Natural killer cell (primary cell): ENCODE measurements around the gene SNURF. TPM values are rescaled to one million over a fixed set of nuclear protein-coding genes. Genes with fewer than 3 reads are reported as not detected.

Source experiments
- ATAC-seq, 3 donors: fragments of 150-1000 bp in 2 of 3; fragments of 200-7000 bp in 1 of 3; cut with Tn5 transposase; 1 replicate in 1 of 3; 2 replicates in 2 of 3; pipeline ENCODE4 v1.10.0; 2021; ENCODE audit warnings: mild to moderate bottlenecking in 2 of 3, moderate library complexity in 2 of 3
- DNase-seq, 2 donors: peaks; one replicate each; pipeline versions ENCODE4 v3.0.0 to v3.0.0-alpha.2; 2013 to 2021; ENCODE audit warnings: mixed read lengths in 1 of 2
- H3K27ac ChIP-seq: one replicate; pipeline ENCODE4 v1.5.1; 2013; ENCODE audit warnings: mild to moderate bottlenecking, low read length
- H3K27me3 ChIP-seq: one replicate; pipeline ENCODE4 v1.6.1; 2013; ENCODE audit warnings: low read length; ENCODE audit not compliant: control insufficient read depth, insufficient read depth
- H3K36me3 ChIP-seq: one replicate; pipeline ENCODE4 v1.6.1; 2013; ENCODE audit warnings: low read length; ENCODE audit not compliant: control insufficient read depth, insufficient read depth
- H3K4me1 ChIP-seq: one replicate; pipeline ENCODE4 v1.6.1; 2013; ENCODE audit warnings: low read length; ENCODE audit not compliant: control insufficient read depth, insufficient read depth
- H3K4me3 ChIP-seq: one replicate; pipeline ENCODE4 v1.5.1; 2013; ENCODE audit warnings: low read length
- H3K9me3 ChIP-seq: one replicate; pipeline ENCODE4 v1.6.1; 2013; ENCODE audit warnings: low read length; ENCODE audit not compliant: control insufficient read depth, insufficient read depth
- H3K27ac Mint-ChIP-seq, 2 donors: one replicate each; pipeline ENCODE4 v1.8.0; 2022; ENCODE audit warnings: mild to moderate bottlenecking in 2 of 2, mixed read lengths in 2 of 2, moderate library complexity in 1 of 2
- H3K27me3 Mint-ChIP-seq, 2 donors: one replicate each; pipeline ENCODE4 v1.8.0; 2022; ENCODE audit warnings: low read depth in 2 of 2, mixed read lengths in 2 of 2
- H3K36me3 Mint-ChIP-seq: one replicate; pipeline ENCODE4 v1.8.0; 2022; ENCODE audit warnings: mixed read lengths
- H3K4me1 Mint-ChIP-seq, 2 donors: one replicate each; pipeline ENCODE4 v1.8.0; 2022; ENCODE audit warnings: mixed read lengths in 2 of 2
- H3K4me3 Mint-ChIP-seq: one replicate; pipeline ENCODE4 v1.8.0; 2022; ENCODE audit warnings: mild to moderate bottlenecking, moderate library complexity, mixed read lengths
- H3K9me3 Mint-ChIP-seq, 2 donors: one replicate each; pipeline ENCODE4 v1.8.0; 2022; ENCODE audit warnings: mixed read lengths in 2 of 2
- CTCF ChIP-seq: fragments of 200-600 bp; IDR thresholded peaks from one replicate; pipeline ENCODE4 v1.8.0; 2022; ENCODE audit warnings: antibody characterized with exemption
- WGBS: methylation state at CpG from one replicate; pipeline ENCODE4 v1.1.7; 2013; ENCODE audit warnings: missing lambda C conversion rate; ENCODE audit not compliant: insufficient coverage; 5-methylcytosine and 5-hydroxymethylcytosine counted together
- intact Hi-C: fragments of 100-400 bp; cut with micrococcal nuclease; formaldehyde crosslinking; loops from one replicate; pipeline ENCODE4 v1.14.2; 2022
- total RNA-seq, 4 donors: library from RNA; stranded (reverse); fragments of 120-200 nt in 1 of 4; gene quantifications; one replicate each; pipeline versions ENCODE4 v1.2.3 to v1.2.4, GENCODE V29; 2013 to 2022

Gene SNURF
- total RNA-seq, 3 donors from 2014 or later (not counting 1 experiment from before 2014, with no cell fraction given), result 15.9 to 20.7 (median 19.6) TPM

- Mint-ChIP-seq H3K36me3 (no peaks in the 10 kb centered on the region), H3K9me3 (peaks cover 2 to 5% of the 10 kb centered on the region in 2 donors), H3K4me3 (no peak overlapping the region), H3K4me1 (no peaks in the 10 kb centered on the region), H3K27me3 (no peaks in the 10 kb centered on the region), H3K27ac (no peak overlapping the region)
- Histone ChIP-seq H3K27ac (no peak overlapping the region), H3K36me3 (no peaks in the 10 kb centered on the region), H3K4me3 (no peak overlapping the region), H3K4me1 (no peaks in the 10 kb centered on the region), H3K27me3 (no peaks in the 10 kb centered on the region), H3K9me3 (no peaks in the 10 kb centered on the region)
- DNase-seq (no peak), ATAC-seq (no peak)
- TF ChIP-seq CTCF, result no peak
- WGBS, result 80% methylated on average over 1 of the region's 1 CpG
- intact Hi-C loops, result no loop called here
Observed at GRCh38 chr15:24944954-24945353, 9.8 kb upstream of the SNURF start.

GRCh38 chr15:24945711-24946110 lies 9.1 kb upstream of the SNURF start:
- H3K36me3 Mint-ChIP-seq, result no peaks in the 10 kb centered on the region
- no peak overlapping the region for H3K27ac ChIP-seq
- no peak overlapping the region for H3K4me3 ChIP-seq
- no peaks in the 10 kb centered on the region for H3K36me3 ChIP-seq
- peaks cover 0 to 3% of the 10 kb centered on the region in 2 donors for H3K9me3 Mint-ChIP-seq
- no peaks in the 10 kb centered on the region for H3K27me3 ChIP-seq
- H3K9me3 ChIP-seq, result no peaks in the 10 kb centered on the region
- no peak for DNase-seq
- intact Hi-C loops, result no loop called here
- no peak for TF ChIP-seq CTCF
- H3K27me3 Mint-ChIP-seq, result no peaks in the 10 kb centered on the region
- 86% methylated on average over 1 of the region's 1 CpG for WGBS
- ATAC-seq, result no peak
- H3K4me3 Mint-ChIP-seq, result no peak overlapping the region
- H3K27ac Mint-ChIP-seq, result no peak overlapping the region
- H3K4me1 Mint-ChIP-seq, result no peaks in the 10 kb centered on the region
- no peaks in the 10 kb centered on the region for H3K4me1 ChIP-seq

- WGBS, result 75% methylated on average over 2 of the region's 3 CpGs
- intact Hi-C loops, result no loop called here
Observed at GRCh38 chr15:24948495-24948894, 6.3 kb upstream of the SNURF start.

More at GRCh38 chr15:24948495-24948894, 6.3 kb upstream of the SNURF start:
- no peak overlapping the region for H3K4me3 ChIP-seq
- Mint-ChIP-seq H3K4me3 (no peak overlapping the region), H3K27me3 (peaks cover 0 to 4% of the 10 kb centered on the region in 2 donors), H3K36me3 (no peaks in the 10 kb centered on the region), H3K4me1 (no peaks in the 10 kb centered on the region), H3K9me3 (no peaks in the 10 kb centered on the region), H3K27ac (no peak overlapping the region)
- H3K9me3 ChIP-seq, result no peaks in the 10 kb centered on the region
- no peak for DNase-seq
- H3K27me3 ChIP-seq, result no peaks in the 10 kb centered on the region
- H3K36me3 ChIP-seq, result no peaks in the 10 kb centered on the region
- no peaks in the 10 kb centered on the region for H3K4me1 ChIP-seq
- no peak for ATAC-seq
- H3K27ac ChIP-seq, result no peak overlapping the region
- TF ChIP-seq CTCF, result no peak
